HEK293T (cell line): ENCODE data around the gene GPR63.

ENCODE experiments used
- CTCF ChIA-PET: fragments of 350-600 bp; formaldehyde crosslinking; extraction: SDS; loops from one replicate; lab custom pipeline; 2021; ENCODE audit warnings: antibody characterized with exemption, inconsistent platforms; lab: Yijun Ruan, JAX
- POLR2A ChIA-PET: fragments of 350-600 bp; formaldehyde crosslinking; extraction: SDS; loops from one replicate; lab custom pipeline; 2020; ENCODE audit warnings: antibody characterized with exemption, inconsistent platforms; lab: Yijun Ruan, JAX
- DNase-seq: peaks from one replicate; pipeline ENCODE4 v3.0.0; 2012; ENCODE audit warnings: mixed read lengths; ENCODE audit errors: extremely low spot score
- ARNT ChIP-seq: fragments of 450-650 bp; IDR thresholded peaks from 2 replicates; pipeline ENCODE4 v1.6.1; 2017; ENCODE audit warnings: mild to moderate bottlenecking
- BHLHE40 ChIP-seq: fragments of 450-650 bp; IDR thresholded peaks from 2 replicates; pipeline ENCODE4 v1.6.1; 2016; ENCODE audit warnings: mild to moderate bottlenecking, moderate library complexity, borderline replicate concordance
- CTBP1 ChIP-seq: fragments of 450-650 bp; IDR thresholded peaks from 2 replicates; pipeline ENCODE4 v1.6.1; 2016; ENCODE audit warnings: borderline replicate concordance
- ELF4 ChIP-seq: fragments of 450-650 bp; IDR thresholded peaks from 2 replicates; pipeline ENCODE4 v1.6.1; 2017; ENCODE audit warnings: antibody characterized with exemption
- FOXA1 ChIP-seq: fragments of 450-650 bp; IDR thresholded peaks from 2 replicates; pipeline ENCODE4 v1.6.1; 2016; ENCODE audit warnings: mild to moderate bottlenecking
- FOXK2 ChIP-seq: fragments of 450-650 bp; IDR thresholded peaks from 2 replicates; pipeline ENCODE4 v1.6.1; 2016; ENCODE audit warnings: mild to moderate bottlenecking
- FOXM1 ChIP-seq: fragments of 450-650 bp; IDR thresholded peaks from 2 replicates; pipeline ENCODE4 v1.6.1; 2017; ENCODE audit warnings: mild to moderate bottlenecking, borderline replicate concordance
- HDGF ChIP-seq: fragments of 450-650 bp; IDR thresholded peaks from 2 replicates; pipeline ENCODE4 v1.6.1; 2017; ENCODE audit warnings: antibody characterized with exemption, borderline replicate concordance
- L3MBTL2 ChIP-seq: fragments of 450-650 bp; conservative IDR thresholded peaks from 2 replicates; pipeline ENCODE4 v1.6.1; 2016; ENCODE audit warnings: mild to moderate bottlenecking
- LEF1 ChIP-seq: fragments of 450-650 bp; IDR thresholded peaks from 2 replicates; pipeline ENCODE4 v1.6.1; 2017; ENCODE audit warnings: mild to moderate bottlenecking, borderline replicate concordance
- NFRKB ChIP-seq: fragments of 450-650 bp; IDR thresholded peaks from 2 replicates; pipeline ENCODE4 v1.6.1; 2016; ENCODE audit warnings: mild to moderate bottlenecking, moderate library complexity
- PKNOX1 ChIP-seq: fragments of 450-650 bp; IDR thresholded peaks from 2 replicates; pipeline ENCODE4 v1.6.1; 2016
- SP1 ChIP-seq: fragments of 450-650 bp; IDR thresholded peaks from 2 replicates; pipeline ENCODE4 v1.6.1; 2017
- SUZ12 ChIP-seq: fragments of 450-650 bp; IDR thresholded peaks from 2 replicates; pipeline ENCODE4 v1.6.1; 2016; ENCODE audit warnings: mild to moderate bottlenecking
- TARDBP ChIP-seq: fragments of 450-650 bp; IDR thresholded peaks from 2 replicates; pipeline ENCODE4 v1.6.1; 2016
- ZNF384 ChIP-seq: fragments of 450-650 bp; IDR thresholded peaks from 2 replicates; pipeline ENCODE4 v1.6.1; 2016

GPR63 gene

GRCh38 chr6:96781557-96781956 is 55.7 kb downstream of the GPR63 start:
- CTCF ChIA-PET, result no interaction called here
- POLR2A ChIA-PET, result no interaction called here

GRCh38 chr6:96777113-96777512 is 60.2 kb downstream of the GPR63 start:
- ChIA-PET CTCF (no interaction called here), POLR2A (no interaction called here)
- no peak for DNase-seq
- no peak for TF ChIP-seq ZNF384
- no peak for TF ChIP-seq SP1
- TF ChIP-seq HDGF, result no peak
- TF ChIP-seq ARNT, result no peak
- TF ChIP-seq FOXA1, result no peak
- no peak for TF ChIP-seq ELF4

More at GRCh38 chr6:96781557-96781956, 55.7 kb downstream of the GPR63 start:
- TF ChIP-seq BHLHE40, result no peak
- TF ChIP-seq CTBP1, result no peak
- TF ChIP-seq FOXK2, result no peak
- no peak for TF ChIP-seq ZNF384
- no peak for TF ChIP-seq SUZ12
- no peak for TF ChIP-seq LEF1
- no peak for TF ChIP-seq ARNT
- TF ChIP-seq PKNOX1, result no peak
- TF ChIP-seq TARDBP, result no peak
- no peak for TF ChIP-seq SP1
- TF ChIP-seq HDGF, result no peak
- DNase-seq, result no peak

GRCh38 chr6:96775727-96776400 is 61.4 kb downstream of the GPR63 start:
- ChIA-PET POLR2A (no interaction called here), CTCF (no interaction called here)
- TF ChIP-seq ARNT (no peak), FOXK2 (no peak), TARDBP (no peak), HDGF (no peak), FOXM1 (no peak), LEF1 (no peak), CTBP1 (no peak), SP1 (no peak), PKNOX1 (no peak), L3MBTL2 (no peak), BHLHE40 (no peak), ELF4 (no peak), ZNF384 (no peak), SUZ12 (no peak), NFRKB (no peak), FOXA1 (no peak)
- DNase-seq, result no peak

- CTCF ChIA-PET, result no interaction called here
- POLR2A ChIA-PET, result no interaction called here
- no peak for DNase-seq
- TF ChIP-seq HDGF (no peak), ARNT (no peak), FOXA1 (no peak), L3MBTL2 (no peak), TARDBP (no peak), FOXM1 (no peak), SP1 (no peak), ELF4 (no peak), BHLHE40 (no peak), FOXK2 (no peak), SUZ12 (no peak), ZNF384 (no peak), PKNOX1 (no peak), NFRKB (no peak), LEF1 (no peak), CTBP1 (no peak)
Measured at GRCh38 chr6:96766769-96767168, 70.5 kb downstream of the GPR63 start.

- no peak for TF ChIP-seq CTBP1
- TF ChIP-seq FOXK2, result no peak
- TF ChIP-seq NFRKB, result no peak
- TF ChIP-seq FOXM1, result no peak
- TF ChIP-seq ARNT, result no peak
- TF ChIP-seq L3MBTL2, result no peak
- no peak for TF ChIP-seq SUZ12
- TF ChIP-seq PKNOX1, result no peak
- no peak for DNase-seq
- CTCF ChIA-PET, result no interaction called here
- POLR2A ChIA-PET, result interaction anchor here (1.6 kb wide), 1 partner anchor 75 kb away, joined by 5 read pairs; the partner anchor contains the start of gene GPR63
Measured at GRCh38 chr6:96762599-96762998, 74.7 kb downstream of the GPR63 start.
